Activated CD8-positive, alpha-beta memory T cell treated with anti-CD3 and anti-CD28 coated beads for 36 hours (primary cell): ENCODE measurements around the gene HK1. TPM values are rescaled to one million over a fixed set of nuclear protein-coding genes. Genes with fewer than 3 reads are reported as not detected.
"Not testable (repeated sequence)": the region's sequence is repeated elsewhere in the genome, so short reads cannot be mapped to it uniquely, and the experiment has no call there.

ENCODE experiments used
- CTCF ChIA-PET: fragments of 350-600 bp; sonication (Branson Sonifier 250); formaldehyde crosslinking; loops from one replicate; lab custom pipeline; 2021; ENCODE audit warnings: antibody characterized with exemption; lab: Charles Lee
- POLR2A ChIA-PET: fragments of 350-600 bp; sonication (Branson Sonifier 250); formaldehyde crosslinking; loops from one replicate; lab custom pipeline; 2021; ENCODE audit warnings: antibody characterized with exemption; lab: Charles Lee
- total RNA-seq, 2 experiments: library from RNA; stranded (reverse); gene quantifications; one replicate each; pipeline ENCODE4 v1.2.3, GENCODE V29; 2021

HK1 gene
- total RNA-seq, 2 experiments from 2014 or later = 238 TPM

DNA sequence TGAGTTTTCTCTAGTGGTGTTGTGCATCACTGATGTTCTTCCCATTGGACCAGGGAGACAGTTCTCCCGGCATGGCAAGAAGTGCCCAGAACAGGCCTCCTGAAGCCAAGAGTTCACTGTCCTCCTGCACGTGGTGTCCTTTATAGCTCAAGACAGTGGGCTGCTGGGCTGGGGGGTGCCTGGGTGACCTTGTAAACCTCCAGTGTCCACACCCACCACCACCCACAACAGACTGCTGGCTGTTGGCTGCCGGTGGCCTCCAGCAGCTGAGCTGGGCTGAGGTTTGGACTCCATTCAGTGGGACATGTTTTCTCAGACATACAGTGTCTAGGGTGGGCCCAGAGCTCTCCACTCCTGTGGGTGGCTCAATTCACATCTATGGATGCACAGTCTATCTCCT is 42.2 kb downstream of the HK1 start:
- ChIA-PET POLR2A (interaction anchor here (2.0 kb wide), 1 partner anchor 8 kb away, joined by 5 read pairs; no protein-coding TSS in a partner anchor), CTCF (interaction anchor here (0.8 to 1.4 kb wide), 2 partner anchors 87 to 88 kb away, joined by 3 to 4 read pairs; no protein-coding TSS in a partner anchor)

DNA sequence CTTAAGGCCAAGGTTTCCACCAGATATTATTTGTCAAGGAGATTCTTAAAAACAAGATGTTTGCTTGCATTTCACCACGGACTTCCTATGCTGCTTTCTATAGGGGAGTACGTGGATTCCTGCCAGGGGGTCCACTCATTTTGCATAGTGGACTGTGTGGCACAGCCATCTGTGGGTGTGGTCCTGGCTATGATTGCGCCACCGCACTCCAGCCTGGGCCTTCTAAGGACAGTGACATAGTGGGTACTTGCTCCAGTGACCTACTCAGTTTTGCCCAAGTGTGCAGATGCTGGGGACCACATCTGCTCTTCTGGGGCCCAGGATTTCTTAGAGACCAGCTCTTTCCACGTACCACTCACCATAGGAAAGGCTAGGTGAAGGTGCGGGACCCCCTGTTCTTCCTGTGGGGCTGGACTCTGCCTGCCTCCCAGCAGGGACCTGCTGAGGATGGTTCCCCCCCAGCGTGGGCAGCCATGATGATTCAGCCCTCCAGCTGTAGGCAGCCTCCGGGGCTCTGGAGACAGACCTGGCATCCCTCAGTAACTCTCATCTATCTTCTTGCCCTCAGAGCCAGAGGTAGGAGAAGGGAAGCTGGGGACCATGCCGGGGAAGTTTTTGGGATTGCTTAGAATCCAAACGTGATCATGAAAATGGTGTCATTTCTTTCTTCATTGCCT is 42.9 kb downstream of the HK1 start:
- POLR2A ChIA-PET = interaction anchor here (0.6 kb wide), 1 partner anchor 562 kb away, joined by 3 read pairs; no protein-coding TSS in a partner anchor

DNA sequence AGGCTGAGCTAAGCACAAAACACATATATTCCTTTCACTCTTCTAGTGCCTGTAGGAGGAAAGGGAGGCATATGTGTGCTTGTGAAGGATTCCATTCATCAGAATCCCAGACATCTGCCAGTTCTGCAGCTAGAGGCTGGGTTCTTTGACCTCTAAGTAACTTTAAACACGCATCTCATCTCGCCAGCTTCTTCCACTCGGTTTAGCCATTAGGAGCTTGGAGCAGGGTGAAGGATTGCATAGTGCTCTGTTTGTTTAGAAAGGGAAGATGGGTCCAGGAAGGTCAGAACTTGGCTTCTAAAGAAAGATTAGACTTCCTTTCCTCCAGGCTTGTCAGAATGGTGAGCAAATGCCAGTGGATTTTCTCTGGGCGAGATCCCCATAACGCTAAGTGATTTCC is 43.6 kb downstream of the HK1 start:
- POLR2A ChIA-PET = interaction anchor here (0.6 kb wide), 1 partner anchor 562 kb away, joined by 3 read pairs; no protein-coding TSS in a partner anchor
- CTCF ChIA-PET = no interaction called here

More for the DNA sequence above, 42.9 kb downstream of the HK1 start:
- CTCF ChIA-PET = no interaction called here

DNA sequence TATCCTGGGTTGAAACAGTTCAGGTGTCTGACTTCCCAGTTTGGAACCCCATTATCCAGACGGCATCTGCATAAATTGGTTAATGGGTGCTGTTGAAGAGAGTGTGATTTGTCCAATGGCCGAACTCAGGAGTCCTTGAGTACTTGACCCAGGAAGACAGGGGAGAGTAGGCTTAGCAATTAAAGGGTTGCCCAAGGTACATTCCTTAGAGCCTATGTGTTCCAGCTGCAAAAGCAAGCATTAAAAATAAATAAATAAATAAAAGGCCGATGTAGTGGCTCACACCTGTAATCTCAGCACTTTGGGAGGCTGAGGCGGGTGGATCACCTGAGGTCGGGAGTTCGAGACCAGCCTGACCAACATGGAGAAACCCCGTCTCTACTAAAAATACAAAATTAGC is 44.0 kb downstream of the HK1 start:
- POLR2A ChIA-PET = not testable (repeated sequence)
- CTCF ChIA-PET = interaction anchor here (0.6 to 0.8 kb wide), 2 partner anchors 11 to 27 kb away, joined by 3 to 4 read pairs; no protein-coding TSS in a partner anchor

DNA sequence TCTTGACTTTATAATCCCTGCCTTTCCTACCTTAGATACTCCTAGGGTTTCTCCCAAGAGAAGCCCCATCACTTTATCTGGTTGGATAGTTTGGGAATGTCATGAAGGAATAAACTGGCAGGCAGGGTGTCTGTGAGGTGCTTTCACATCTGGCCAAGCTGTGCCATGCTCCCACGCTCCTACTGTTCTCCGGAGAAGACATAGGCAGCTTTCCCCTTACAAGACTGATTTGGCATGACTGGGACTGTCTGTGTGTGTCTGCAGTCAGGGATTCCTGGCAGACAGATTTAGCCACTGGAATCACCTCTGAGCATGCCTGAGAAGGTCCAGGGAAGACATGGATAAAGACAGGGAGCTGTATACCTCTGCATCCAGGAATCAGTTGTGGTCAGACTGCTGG is 45.3 kb downstream of the HK1 start:
- POLR2A ChIA-PET = interaction anchor here (0.7 kb wide), 1 partner anchor 21 kb away, joined by 4 read pairs; no protein-coding TSS in a partner anchor
- CTCF ChIA-PET = interaction anchor here (0.7 kb wide), 1 partner anchor 44 kb away, joined by 4 read pairs; no protein-coding TSS in a partner anchor

DNA sequence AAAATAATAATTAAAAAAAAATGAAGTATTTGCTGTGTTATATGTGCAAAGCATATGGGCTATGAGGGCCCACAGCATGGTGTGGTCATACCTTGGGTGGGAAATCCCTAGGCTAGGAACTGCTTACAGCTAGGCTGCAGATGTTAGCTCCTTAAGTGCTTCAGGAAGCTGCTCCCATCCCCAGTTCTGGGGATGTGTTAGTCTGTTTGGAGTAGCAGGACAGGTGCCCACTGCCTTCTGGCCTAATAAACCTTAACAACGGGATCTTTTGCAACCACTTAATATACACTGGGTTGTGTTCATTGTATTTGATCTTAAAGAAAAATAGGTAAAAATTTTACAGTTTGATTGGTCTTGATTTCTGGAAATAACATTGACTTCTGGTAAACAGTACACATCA is 46.3 kb downstream of the HK1 start:
- CTCF ChIA-PET = no interaction called here
- POLR2A ChIA-PET = no interaction called here

DNA sequence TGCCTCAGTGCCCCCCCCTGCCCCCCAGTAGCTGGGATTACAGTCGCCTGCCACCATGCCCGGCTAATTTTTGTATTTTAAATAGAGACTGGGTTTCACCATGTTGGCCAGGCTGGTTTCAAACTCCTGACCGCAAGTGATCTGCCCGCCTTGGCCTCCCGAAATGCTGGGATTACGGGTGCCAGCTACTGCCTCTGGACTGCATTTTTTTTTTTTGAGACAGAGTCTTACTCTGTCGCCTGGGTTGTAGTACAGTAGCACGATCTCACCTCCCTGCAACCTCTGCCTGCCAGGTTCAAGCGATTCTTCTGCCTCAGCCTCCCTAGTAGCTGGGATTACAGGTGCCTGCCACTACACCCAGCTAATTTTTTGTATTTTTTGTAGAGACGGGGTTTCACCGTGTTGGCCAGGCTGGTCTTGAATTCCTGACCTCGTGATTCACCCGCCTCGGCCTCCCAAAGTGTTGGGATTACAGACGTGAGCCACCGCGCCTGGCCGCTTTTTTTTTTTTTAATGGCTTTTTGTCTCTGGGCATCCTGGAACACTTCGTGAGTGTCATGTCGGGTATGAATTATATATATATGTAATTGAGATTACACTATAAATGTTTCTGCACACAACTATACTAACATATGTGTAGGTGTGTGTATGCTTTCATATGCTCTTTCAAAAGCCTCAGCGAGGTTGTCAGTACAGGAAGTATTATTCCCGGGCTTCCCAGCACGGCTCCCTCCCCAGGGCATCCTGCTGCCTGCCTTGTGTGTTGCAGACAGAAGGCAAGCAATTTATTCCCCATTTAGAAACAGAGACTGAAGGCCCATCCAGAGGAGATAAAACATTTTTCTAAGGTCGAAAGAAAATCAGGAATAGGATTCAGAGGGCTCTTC is 47.6 kb downstream of the HK1 start:
- POLR2A ChIA-PET, CTCF ChIA-PET: not testable (repeated sequence)

DNA sequence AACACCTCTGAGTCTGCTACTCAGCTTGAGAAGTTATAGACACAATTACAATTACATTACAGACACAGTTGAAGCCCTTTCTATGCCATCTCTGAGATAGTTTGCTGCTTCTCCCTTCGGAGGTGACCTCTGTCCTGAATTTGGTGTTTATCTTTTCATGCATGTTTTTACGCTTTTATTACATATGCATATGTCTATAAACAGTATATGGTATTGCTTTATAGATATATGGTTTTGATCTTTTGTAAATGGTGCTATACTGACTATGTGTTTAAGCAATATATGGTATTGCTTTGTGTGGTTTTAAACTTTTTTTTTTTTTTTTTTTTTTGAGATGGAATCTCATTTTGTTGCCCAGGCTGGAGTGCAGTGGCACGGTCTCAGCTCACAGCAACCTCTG is 48.4 kb downstream of the HK1 start:
- ChIA-PET CTCF (no interaction called here), POLR2A (no interaction called here)

DNA sequence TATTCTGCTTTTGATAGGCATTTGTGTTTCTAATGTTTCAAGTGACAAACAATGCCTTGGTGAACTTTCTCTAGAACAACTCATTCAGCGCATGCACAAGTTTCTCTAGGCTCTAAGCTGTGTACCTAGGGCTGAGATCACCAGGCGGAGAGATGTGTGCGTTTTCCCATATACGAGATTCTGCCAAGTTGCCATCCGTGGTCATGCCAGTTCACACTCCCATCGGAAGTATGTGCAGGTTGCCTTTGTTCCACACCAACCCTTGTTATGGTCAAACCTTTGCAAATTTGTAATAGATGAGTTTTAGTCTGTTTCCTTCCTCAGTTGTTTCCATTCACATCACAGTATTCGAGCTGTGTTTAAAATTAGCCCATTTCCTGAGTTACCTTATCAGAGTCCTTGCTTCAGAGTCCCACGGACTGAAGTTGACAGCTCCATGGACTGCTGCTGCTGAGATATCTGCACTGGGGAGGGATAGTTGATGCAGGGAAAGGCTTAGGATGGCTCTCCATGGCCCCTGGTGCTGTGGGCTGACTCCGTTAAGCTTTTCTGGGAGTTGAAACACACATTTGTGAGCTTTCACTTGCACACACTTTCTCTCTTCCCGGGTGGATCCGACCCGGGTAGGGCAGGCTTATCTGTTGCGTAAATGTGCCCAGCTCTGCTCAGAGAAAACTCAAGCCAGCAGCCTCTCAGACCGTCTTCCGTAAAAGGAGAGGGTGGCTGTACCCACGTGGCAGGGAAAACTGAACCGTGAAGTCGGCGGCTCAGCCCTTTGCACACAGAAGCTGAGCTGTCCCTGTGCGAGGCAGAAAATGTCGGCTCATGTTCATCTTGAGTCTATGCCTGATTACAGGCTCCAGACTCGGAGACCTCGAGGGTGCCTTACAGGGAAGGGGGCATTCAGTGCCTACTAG is 49.4 kb downstream of the HK1 start:
- ChIA-PET POLR2A (interaction anchor here (0.6 to 1.6 kb wide), 3 partner anchors 8 to 228 kb away, joined by 5 to 8 read pairs (median 7); no protein-coding TSS in a partner anchor), CTCF (interaction anchor here (1.4 to 1.5 kb wide), 2 partner anchors 10 to 24 kb away, joined by 3 to 5 read pairs; no protein-coding TSS in a partner anchor)

DNA sequence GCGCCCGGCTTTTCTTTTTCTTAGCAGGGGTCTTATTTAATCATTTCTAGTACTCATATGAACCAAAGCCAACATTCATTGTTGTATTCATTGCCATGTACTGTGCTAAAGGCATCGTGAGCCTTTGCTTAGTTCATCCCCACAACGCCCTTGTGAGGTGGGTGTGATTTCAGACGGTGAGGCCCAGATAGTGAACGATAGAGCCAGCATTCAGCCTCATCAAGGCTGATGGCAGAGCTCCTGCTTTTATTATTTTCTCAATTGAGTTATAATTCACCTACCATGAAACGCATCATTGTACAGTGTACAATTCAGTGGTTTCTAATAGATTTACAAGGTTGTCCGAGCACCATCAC is 50.1 kb downstream of the HK1 start:
- ChIA-PET CTCF (interaction anchor here (1.4 to 1.5 kb wide), 2 partner anchors 11 to 23 kb away, joined by 3 to 5 read pairs; no protein-coding TSS in a partner anchor), POLR2A (interaction anchor here (0.6 to 1.6 kb wide), 4 partner anchors 9 to 759 kb away, joined by 3 to 8 read pairs (median 6); no protein-coding TSS in a partner anchor)

DNA sequence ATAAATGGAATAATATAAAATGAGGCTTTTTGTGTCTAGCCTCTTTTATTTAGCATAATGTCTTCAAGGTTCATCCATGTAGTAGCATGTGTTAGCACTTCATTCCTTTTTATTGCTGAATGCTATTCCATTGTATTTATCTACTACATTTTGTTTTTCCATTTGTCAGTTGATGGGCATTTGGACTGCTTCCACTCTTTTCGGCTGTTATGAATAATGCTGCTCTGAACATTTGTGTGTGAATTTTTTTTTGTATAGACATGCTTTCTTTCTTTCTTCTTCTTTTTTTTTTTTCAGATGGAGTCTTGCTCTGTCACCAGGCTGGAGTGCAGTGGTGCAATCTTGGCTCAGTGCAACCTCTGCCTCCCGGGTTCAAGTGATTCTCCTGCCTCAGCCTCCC is 50.6 kb downstream of the HK1 start:
- CTCF ChIA-PET = interaction anchor here (1.5 kb wide), 1 partner anchor 23 kb away, joined by 3 read pairs; no protein-coding TSS in a partner anchor
- POLR2A ChIA-PET = interaction anchor here (0.6 to 1.6 kb wide), 3 partner anchors 9 to 760 kb away, joined by 3 to 8 read pairs (median 5); no protein-coding TSS in a partner anchor

DNA sequence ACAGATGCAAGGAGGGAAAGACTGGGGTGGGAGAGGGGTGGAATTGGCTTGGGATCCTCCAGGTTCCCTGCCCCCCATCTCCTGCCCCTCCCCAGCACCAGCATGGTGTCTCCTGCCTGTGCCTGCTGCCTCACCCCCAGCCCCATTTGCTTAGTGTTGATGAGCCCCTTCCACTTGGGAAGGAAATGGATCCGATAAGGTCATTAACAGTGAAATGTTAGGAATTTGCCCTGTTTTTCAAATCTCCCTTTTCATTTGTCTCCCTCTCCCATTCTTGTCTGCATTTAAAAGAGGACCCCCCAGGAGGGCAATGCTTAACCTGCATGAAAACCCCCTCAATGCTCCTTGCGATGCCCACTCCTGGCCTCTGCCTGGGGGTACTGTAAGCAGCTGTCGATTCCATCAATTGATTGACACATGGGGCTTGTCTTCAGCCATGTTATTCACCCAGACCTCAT is 51.5 kb downstream of the HK1 start:
- ChIA-PET CTCF (no interaction called here), POLR2A (no interaction called here)

DNA sequence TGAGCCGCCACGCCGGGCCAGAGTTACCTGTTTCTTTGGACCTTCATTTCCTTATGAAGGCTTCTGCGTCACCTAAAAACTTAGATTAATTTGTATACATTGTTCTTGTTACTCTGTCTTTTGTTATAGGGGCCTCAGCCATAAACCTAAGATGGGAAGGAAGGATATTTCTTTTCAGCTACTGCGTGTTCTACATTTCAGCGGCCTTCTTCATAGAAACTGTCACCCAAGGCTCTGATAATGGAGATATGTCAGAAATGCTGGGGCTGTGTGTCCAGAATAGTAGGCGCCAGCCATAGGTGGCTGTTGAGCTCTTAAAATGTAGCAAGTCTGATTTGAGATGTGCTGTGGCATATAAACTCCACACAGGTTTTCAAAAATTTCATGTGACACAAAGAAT is 52.9 kb downstream of the HK1 start:
- CTCF ChIA-PET = interaction anchor here (0.6 kb wide), 1 partner anchor 117 kb away, joined by 3 read pairs; no protein-coding TSS in a partner anchor
- POLR2A ChIA-PET = no interaction called here

DNA sequence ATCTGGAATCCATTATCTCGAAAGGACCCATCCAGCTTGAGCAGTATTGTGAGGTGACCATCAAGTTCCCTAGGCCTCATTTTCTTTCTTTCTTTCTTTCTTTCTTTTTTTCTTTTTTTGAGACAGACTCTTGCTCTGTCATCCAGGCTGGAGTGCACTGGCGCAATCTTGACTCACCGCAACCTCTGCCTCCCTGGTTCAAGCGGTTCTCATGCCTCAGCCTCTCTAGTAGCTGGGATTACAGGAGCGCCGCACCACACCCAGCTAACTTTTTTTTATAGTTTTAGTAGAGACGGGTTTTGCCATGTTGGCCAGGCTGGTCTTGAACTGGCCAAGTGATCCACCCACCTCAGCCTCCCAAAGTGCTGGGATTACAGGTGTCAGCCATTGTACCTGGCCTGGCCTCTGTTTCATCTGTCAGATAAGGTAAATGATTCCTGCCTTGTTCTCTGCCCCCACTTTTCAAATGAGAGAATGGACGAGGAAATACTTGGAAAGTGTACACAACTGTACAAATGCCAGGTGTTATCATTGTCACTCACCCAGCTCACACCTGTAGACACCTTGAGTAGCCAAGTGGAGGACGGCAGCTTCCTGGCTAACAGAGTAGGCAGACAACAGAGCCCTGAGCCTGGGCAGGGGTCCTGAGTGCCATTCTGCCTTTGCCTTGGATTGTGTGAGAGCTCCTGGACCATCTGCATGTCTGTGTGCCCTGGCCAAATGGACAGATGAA is 54.1 kb downstream of the HK1 start:
- ChIA-PET CTCF (interaction anchor here (0.5 to 3.0 kb wide), 2 partner anchors 16 to 32 kb away, joined by 4 to 7 read pairs; no protein-coding TSS in a partner anchor), POLR2A (interaction anchor here (1.1 kb wide), 1 partner anchor 13 kb away, joined by 5 read pairs; no protein-coding TSS in a partner anchor)

DNA sequence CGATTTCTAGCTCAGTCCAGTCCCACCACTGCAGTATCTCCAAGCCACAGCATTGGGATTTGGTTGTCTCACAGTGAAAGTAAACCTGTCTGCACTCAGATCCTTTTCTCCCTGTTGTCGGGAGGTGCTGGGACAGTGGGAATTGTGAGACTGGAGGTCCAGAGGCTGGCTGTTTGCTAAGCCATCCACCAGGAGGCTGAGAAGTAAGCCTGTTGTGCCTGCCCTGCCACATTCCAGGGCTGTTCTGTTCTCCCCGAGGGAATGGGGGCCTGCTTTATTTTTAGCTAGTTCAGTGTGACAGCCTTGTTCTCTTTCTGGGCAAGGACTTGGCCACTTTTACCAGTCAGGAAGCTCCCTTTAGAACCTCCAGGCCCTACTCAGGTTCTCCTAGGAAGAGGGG is 54.9 kb downstream of the HK1 start:
- ChIA-PET CTCF (interaction anchor here (0.5 to 3.0 kb wide), 3 partner anchors 15 to 95 kb away, joined by 3 to 7 read pairs (median 4); no protein-coding TSS in a partner anchor), POLR2A (interaction anchor here (0.6 to 1.1 kb wide), 2 partner anchors 14 to 56 kb away, joined by 5 to 7 read pairs; no protein-coding TSS in a partner anchor)

DNA sequence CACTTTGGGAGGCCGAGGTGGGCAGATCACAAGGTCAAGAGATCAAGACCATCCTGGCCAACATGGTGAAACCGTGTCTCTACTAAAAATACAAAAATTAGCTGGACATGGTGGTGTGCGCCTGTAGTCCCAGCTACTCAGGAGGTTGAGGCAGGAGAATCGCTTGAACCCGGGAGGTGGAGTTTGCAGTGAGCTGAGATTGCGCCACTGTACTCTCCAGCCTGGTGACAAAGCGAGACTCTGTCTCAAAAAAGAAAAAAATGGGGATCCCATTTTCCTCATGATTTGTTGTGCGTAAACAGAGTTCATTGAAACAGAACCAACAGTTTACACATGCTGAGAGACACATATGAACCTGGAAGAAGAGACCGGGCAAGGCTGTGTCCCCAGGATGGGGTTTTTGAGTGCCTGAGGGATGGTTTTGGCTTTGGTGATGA is 55.6 kb downstream of the HK1 start:
- POLR2A ChIA-PET = interaction anchor here (0.6 kb wide), 2 partner anchors 55 to 426 kb away, joined by 7 to 9 read pairs; no protein-coding TSS in a partner anchor
- CTCF ChIA-PET = interaction anchor here (0.5 to 3.0 kb wide), 3 partner anchors 15 to 96 kb away, joined by 3 to 7 read pairs (median 3); no protein-coding TSS in a partner anchor
